Stimulated activated naive B cell treated with anti-CD40 and anti-IgM and Interleukin-4, amounts not matched to agents 10 μg/mL and 1 μg/mL and 100 μg/mL, for 72 hours (primary cell): ENCODE results near the gene POLD2.
"Not testable (repeated sequence)": the region's sequence is repeated elsewhere in the genome, so short reads cannot be mapped to it uniquely, and the experiment has no call there.

Experiments
- ATAC-seq, 2 donors: fragments of 150-1000 bp; cut with Tn5 transposase; replicated peaks; 2 replicates each; pipeline ENCODE4 v1.10.0; 2021; ENCODE audit warnings: moderate library complexity in 1 of 2
- DNase-seq: peaks from one replicate; pipeline ENCODE4 v3.0.0; 2021
- H3K27ac Mint-ChIP-seq: one replicate; pipeline ENCODE4 v1.8.0; 2022; ENCODE audit warnings: mild to moderate bottlenecking, mixed read lengths
- H3K27me3 Mint-ChIP-seq, 2 donors: one replicate each; pipeline ENCODE4 v1.8.0; 2022; ENCODE audit warnings: mixed read lengths in 2 of 2
- H3K36me3 Mint-ChIP-seq, 2 donors: one replicate each; pipeline ENCODE4 v1.8.0; 2022; ENCODE audit warnings: mixed read lengths in 2 of 2, mild to moderate bottlenecking in 1 of 2
- H3K4me1 Mint-ChIP-seq, 2 donors: one replicate each; pipeline ENCODE4 v1.8.0; 2022; ENCODE audit warnings: mixed read lengths in 2 of 2, mild to moderate bottlenecking in 1 of 2
- H3K4me3 Mint-ChIP-seq, 2 donors: one replicate each; pipeline ENCODE4 v1.8.0; 2022; ENCODE audit warnings: mild to moderate bottlenecking in 2 of 2, mixed read lengths in 2 of 2, moderate library complexity in 1 of 2
- H3K9me3 Mint-ChIP-seq, 2 donors: one replicate each; pipeline ENCODE4 v1.8.0; 2022; ENCODE audit warnings: mixed read lengths in 2 of 2, mild to moderate bottlenecking in 1 of 2

Gene POLD2

GRCh38 chr7:44123190-44124003, at the start of gene POLD2:
Gene POLD2 (minus strand): TSS chr7:44123548. CDS start chr7:44122053, 1,495 bp downstream.
- H3K27ac Mint-ChIP-seq, result peak within 1 kb of the TSS; percentile 90
- ATAC-seq, result peak; percentile 99 to 100
- peak within 1 kb of the TSS; percentile 82 to 90 for H3K4me3 Mint-ChIP-seq
- peaks cover 25 to 39% of the 10 kb centered on the region in 2 donors for H3K4me1 Mint-ChIP-seq
- H3K9me3 Mint-ChIP-seq, result peaks cover 9% of the 10 kb centered on the region in 2 donors
- H3K27me3 Mint-ChIP-seq, result no peaks in the 10 kb centered on the region
- peaks cover 23 to 42% of the 10 kb centered on the region in 2 donors for H3K36me3 Mint-ChIP-seq
- peak; percentile 96 for DNase-seq

- H3K4me3 Mint-ChIP-seq, result no peak overlapping the region
- H3K9me3 Mint-ChIP-seq, result peaks cover 4% of the 10 kb centered on the region in 2 donors
- ATAC-seq (no peak), DNase-seq (no peak)
- peaks cover 6 to 7% of the 10 kb centered on the region in 2 donors for H3K4me1 Mint-ChIP-seq
- H3K36me3 Mint-ChIP-seq, result no peaks in the 10 kb centered on the region
- H3K27me3 Mint-ChIP-seq, result peaks cover 0 to 14% of the 10 kb centered on the region in 2 donors
- H3K27ac Mint-ChIP-seq, result no peak overlapping the region
Observed at GRCh38 chr7:44172803-44173424, 49.6 kb upstream of the POLD2 start.

DNA sequence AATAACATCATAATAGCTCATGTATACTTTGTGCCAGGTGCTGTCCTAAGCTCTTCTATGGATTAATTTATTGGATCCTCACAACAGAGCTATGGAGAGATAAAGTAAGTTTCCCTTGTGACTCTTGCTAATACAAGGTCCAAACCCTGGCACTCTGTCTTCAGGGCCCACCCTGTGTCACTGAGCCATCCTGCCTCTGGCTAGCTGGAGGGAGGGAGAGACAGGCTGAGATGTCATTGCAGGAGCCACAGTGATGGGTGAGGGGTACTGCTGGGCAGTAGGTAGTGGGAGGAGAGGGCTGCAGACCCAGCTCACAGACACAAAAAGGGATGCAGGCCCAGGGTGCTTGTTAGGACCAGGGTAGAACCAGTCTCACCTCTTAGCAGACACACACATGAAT, 49.0 kb upstream of the POLD2 start:
- Mint-ChIP-seq H3K4me3 (no peak overlapping the region), H3K4me1 (peaks cover 11 to 12% of the 10 kb centered on the region in 2 donors), H3K9me3 (peaks cover 4% of the 10 kb centered on the region in 2 donors), H3K27me3 (peaks cover 0 to 9% of the 10 kb centered on the region in 2 donors), H3K36me3 (no peaks in the 10 kb centered on the region), H3K27ac (no peak overlapping the region)
- ATAC-seq (no peak), DNase-seq (no peak)

GRCh38 chr7:44171901-44172300, 48.6 kb upstream of the POLD2 start:
- not testable (repeated sequence) for H3K27me3 Mint-ChIP-seq, H3K4me3 Mint-ChIP-seq, H3K9me3 Mint-ChIP-seq, ATAC-seq, DNase-seq, H3K36me3 Mint-ChIP-seq, H3K27ac Mint-ChIP-seq
- peaks cover 11 to 16% of the 10 kb centered on the region in 2 donors for H3K4me1 Mint-ChIP-seq

DNA sequence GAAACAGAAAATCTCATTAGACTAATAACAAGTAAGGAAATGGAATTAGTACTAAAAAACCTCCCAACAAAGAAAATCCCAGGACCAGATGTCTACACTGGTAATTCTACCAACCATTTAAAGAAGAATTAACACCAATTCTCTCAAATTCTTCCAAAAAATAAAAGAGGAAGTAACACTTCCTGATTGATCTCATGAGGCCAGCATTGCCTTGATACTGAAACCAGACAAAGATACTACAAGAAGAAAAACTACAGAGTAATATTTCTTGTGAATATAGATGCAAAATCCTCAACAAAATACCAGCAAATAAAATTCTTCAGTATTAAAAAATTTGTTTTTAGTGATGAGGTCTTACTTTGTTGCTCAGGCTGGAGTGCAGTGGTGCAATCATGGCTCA, 44.6 kb upstream of the POLD2 start:
- Mint-ChIP-seq H3K9me3 (peaks cover 2 to 12% of the 10 kb centered on the region in 2 donors), H3K27me3 (peaks cover 0 to 5% of the 10 kb centered on the region in 2 donors), H3K36me3 (peaks cover 0 to 2% of the 10 kb centered on the region in 2 donors), H3K4me1 (peaks cover 7 to 16% of the 10 kb centered on the region in 2 donors), H3K4me3 (no peak overlapping the region), H3K27ac (peak overlapping the region; percentile 47)
- DNase-seq (no peak), ATAC-seq (peak; percentile 76 to 78)

- Mint-ChIP-seq H3K27me3 (no peaks in the 10 kb centered on the region), H3K4me3 (no peak overlapping the region), H3K36me3 (peaks cover 0 to 2% of the 10 kb centered on the region in 2 donors), H3K4me1 (peaks cover 7 to 16% of the 10 kb centered on the region in 2 donors), H3K27ac (no peak overlapping the region), H3K9me3 (peaks cover 2 to 12% of the 10 kb centered on the region in 2 donors)
- no peak for ATAC-seq
- no peak for DNase-seq
Observed at GRCh38 chr7:44163591-44163990, 40.2 kb upstream of the POLD2 start.

GRCh38 chr7:44162785-44163395, 39.5 kb upstream of the POLD2 start:
- H3K27me3 Mint-ChIP-seq, result no peaks in the 10 kb centered on the region
- peaks cover 5 to 9% of the 10 kb centered on the region in 2 donors for H3K4me1 Mint-ChIP-seq
- ATAC-seq (no peak), DNase-seq (no peak)
- peaks cover 0 to 2% of the 10 kb centered on the region in 2 donors for H3K36me3 Mint-ChIP-seq
- H3K27ac Mint-ChIP-seq, result no peak overlapping the region
- no peak overlapping the region for H3K4me3 Mint-ChIP-seq
- peaks cover 2 to 12% of the 10 kb centered on the region in 2 donors for H3K9me3 Mint-ChIP-seq

DNA sequence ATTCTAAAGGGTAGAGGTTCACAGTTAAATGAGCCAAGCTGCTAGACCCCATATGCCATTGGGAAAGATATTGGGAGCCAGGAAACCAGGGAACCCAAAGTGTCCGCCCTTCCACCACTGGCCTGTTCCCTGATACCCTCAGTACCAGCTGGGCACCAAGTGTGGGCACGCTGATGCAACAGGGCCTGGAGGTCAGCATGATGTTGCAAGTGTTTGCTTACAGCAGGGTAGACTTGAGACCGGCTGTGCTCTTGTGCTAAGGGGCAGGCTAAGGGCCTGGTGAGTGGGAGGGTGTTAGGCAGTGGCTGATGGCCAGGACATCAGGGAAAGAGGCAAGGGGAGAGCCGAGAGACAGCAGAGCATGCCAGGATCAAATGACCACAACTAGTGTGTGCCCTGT, 38.8 kb upstream of the POLD2 start:
- H3K27me3 Mint-ChIP-seq, result no peaks in the 10 kb centered on the region
- ATAC-seq, result no peak
- peaks cover 0 to 2% of the 10 kb centered on the region in 2 donors for H3K36me3 Mint-ChIP-seq
- peaks cover 2 to 12% of the 10 kb centered on the region in 2 donors for H3K9me3 Mint-ChIP-seq
- H3K27ac Mint-ChIP-seq, result no peak overlapping the region
- H3K4me1 Mint-ChIP-seq, result peaks cover 0 to 2% of the 10 kb centered on the region in 2 donors
- no peak overlapping the region for H3K4me3 Mint-ChIP-seq
- no peak for DNase-seq

GRCh38 chr7:44161371-44161770, 38.0 kb upstream of the POLD2 start:
- Mint-ChIP-seq H3K36me3 (peaks cover 0 to 2% of the 10 kb centered on the region in 2 donors), H3K27ac (no peak overlapping the region), H3K4me3 (no peak overlapping the region), H3K4me1 (no peaks in the 10 kb centered on the region), H3K9me3 (peaks cover 2 to 12% of the 10 kb centered on the region in 2 donors), H3K27me3 (no peaks in the 10 kb centered on the region)
- ATAC-seq, result no peak
- no peak for DNase-seq

GRCh38 chr7:44159824-44160630, 36.7 kb upstream of the POLD2 start:
- Mint-ChIP-seq H3K4me3 (no peak overlapping the region), H3K4me1 (no peaks in the 10 kb centered on the region), H3K27ac (no peak overlapping the region), H3K36me3 (peaks cover 0 to 2% of the 10 kb centered on the region in 2 donors), H3K27me3 (no peaks in the 10 kb centered on the region), H3K9me3 (peaks cover 2 to 8% of the 10 kb centered on the region in 2 donors)
- ATAC-seq (no peak), DNase-seq (no peak)

DNA sequence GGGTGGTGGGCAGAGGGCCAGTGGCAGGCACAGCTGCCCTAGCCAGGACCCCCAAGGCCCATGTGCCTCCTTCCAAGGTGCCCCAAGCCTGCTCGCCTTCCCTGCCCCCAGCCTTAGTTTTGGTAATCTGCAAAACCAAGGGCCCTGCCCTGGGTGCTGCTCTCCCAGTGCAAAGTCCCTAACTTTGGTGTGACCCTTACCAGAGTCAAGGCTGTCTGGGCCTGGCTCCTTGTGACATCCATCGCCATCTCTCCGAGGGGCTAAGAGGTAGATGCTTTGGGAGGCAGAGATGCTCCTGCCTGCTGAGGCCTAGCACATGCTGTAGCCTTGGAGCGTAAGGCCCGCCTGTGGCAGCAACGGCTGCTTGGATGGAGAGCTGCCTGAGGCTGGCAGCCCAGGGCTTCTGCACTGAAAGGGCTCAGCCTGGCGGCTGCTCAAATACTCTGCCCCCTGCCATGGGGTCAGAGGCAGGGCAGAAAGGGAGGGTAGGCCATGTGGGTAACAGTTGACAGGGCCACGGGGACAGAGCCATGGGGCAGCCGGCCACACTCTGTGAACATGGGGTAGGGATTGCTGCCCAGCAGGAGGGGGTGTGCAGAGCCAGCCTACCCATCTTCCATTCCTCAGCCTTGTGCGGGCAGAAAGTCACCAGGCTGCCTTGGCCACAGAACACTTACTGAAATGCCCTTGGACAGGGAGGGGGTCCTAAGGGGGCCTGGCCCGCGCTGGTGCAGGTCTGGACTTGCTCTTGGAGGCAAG, 35.7 kb upstream of the POLD2 start:
- Mint-ChIP-seq H3K27ac (no peak overlapping the region), H3K27me3 (no peaks in the 10 kb centered on the region), H3K4me1 (no peaks in the 10 kb centered on the region), H3K36me3 (no peaks in the 10 kb centered on the region), H3K9me3 (peaks cover 0 to under 1% of the 10 kb centered on the region in 2 donors), H3K4me3 (no peak overlapping the region)
- ATAC-seq (no peak), DNase-seq (no peak)

DNA sequence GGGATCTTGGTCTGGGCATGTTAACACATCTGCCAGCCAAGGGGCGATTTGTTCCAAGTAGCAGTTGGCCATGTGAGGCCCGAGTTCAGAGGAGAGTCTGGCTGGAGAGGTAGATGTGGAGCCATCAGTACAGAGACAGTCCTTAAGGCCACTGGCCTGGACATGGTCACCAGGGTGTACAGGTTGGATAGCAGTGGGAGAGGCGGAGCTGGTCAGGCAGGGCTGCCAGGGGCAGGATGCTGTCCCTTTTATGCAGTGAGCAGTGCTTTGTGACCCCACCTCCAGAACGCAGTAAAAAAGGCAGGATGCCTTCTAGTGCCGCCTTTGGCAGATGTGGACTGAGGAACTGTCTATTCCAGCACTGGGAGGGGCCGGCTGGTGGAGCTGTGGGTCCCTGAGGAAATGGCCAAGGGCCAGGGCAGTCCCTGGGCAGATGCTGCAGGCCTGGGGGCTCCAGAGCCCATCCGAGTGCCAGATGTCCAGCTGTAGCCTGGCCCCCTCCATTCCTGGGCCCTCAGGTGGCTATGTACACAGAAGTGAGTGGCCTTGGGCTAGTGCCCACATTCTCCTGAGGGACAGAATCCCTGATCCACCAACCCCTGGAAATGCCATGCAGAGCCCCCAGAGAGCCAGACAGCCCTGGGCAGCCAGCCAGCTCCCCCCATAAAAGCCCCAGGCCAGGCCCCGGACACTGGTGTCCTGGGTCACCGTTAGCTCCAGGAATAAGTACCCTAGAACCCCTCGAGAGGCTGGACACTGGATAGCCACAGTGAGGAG, 34.9 kb upstream of the POLD2 start:
- DNase-seq (no peak), ATAC-seq (no peak)
- no peaks in the 10 kb centered on the region for H3K9me3 Mint-ChIP-seq
- H3K4me3 Mint-ChIP-seq, result no peak overlapping the region
- H3K4me1 Mint-ChIP-seq, result no peaks in the 10 kb centered on the region
- no peaks in the 10 kb centered on the region for H3K27me3 Mint-ChIP-seq
- no peak overlapping the region for H3K27ac Mint-ChIP-seq
- no peaks in the 10 kb centered on the region for H3K36me3 Mint-ChIP-seq
